ENCODE data around the gene SYNJ1. TPM values are rescaled to one million over a fixed set of nuclear protein-coding genes. Genes with fewer than 3 reads are reported as not detected.

Gene SYNJ1
- total RNA-seq, 1 donor from 2014 or later, result 2.6 TPM

DNA sequence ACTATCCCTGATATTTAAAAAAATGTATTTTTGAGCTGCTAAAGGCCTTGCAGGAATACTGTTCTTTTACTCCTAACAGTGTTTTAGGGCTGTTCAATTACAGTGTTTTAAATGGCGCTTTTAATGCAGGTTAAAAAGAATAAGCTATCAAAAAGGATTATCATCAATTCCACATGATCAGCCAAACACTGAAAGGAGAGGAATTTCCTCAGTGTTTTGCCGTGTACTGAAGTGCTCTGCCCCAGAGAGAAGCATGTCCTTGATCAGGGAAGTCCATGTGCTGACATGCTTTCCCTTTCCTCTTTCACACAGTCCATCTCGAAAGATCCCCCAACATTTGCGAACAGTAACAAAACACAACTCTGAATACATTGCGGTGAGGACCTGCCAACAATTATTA is 119.0 kb downstream of the SYNJ1 start:
- TF ChIP-seq, protein P1, sequence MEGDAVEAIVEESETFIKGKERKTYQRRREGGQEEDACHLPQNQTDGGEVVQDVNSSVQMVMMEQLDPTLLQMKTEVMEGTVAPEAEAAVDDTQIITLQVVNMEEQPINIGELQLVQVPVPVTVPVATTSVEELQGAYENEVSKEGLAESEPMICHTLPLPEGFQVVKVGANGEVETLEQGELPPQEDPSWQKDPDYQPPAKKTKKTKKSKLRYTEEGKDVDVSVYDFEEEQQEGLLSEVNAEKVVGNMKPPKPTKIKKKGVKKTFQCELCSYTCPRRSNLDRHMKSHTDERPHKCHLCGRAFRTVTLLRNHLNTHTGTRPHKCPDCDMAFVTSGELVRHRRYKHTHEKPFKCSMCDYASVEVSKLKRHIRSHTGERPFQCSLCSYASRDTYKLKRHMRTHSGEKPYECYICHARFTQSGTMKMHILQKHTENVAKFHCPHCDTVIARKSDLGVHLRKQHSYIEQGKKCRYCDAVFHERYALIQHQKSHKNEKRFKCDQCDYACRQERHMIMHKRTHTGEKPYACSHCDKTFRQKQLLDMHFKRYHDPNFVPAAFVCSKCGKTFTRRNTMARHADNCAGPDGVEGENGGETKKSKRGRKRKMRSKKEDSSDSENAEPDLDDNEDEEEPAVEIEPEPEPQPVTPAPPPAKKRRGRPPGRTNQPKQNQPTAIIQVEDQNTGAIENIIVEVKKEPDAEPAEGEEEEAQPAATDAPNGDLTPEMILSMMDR (IDR thresholded peaks at IDR 0.05; ENCODE audit: insufficient read depth, low read length, severe bottlenecking), result no peak
- FAIRE-seq (no peak), DNase-seq (ENCODE audit: low read depth) (no peak)
- H3K4me3 ChIP-seq (ENCODE audit: low read depth, low read length), result no peak overlapping the region
- H3K27me3 ChIP-seq (ENCODE audit: control insufficient read depth, insufficient read depth, low read length), result no peaks in the 10 kb centered on the region
- peaks cover 8% of the 10 kb centered on the region for H3K36me3 ChIP-seq (ENCODE audit: control insufficient read depth, insufficient read depth, low read length)

DNA sequence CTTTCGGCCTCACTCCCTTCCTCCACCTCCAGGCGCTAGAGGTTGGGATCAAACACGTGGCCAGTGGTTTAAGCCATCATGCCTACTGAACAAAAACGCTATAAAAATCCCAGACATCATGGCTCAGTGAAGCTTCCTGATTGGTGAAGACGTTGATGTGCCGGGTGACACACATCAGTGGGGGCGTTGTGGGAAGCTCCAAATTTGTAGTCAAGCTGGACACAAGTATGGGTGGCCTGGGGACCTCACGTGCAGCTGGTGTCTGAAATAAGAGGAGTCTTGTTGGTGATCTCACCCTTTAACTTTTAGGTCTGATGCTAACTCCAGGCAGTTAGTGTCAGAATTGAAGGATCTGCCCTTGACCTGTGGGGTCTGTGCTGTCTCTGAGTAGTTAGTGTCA is 122.3 kb downstream of the SYNJ1 start:
- Histone ChIP-seq H3K27me3 (ENCODE audit: control insufficient read depth, insufficient read depth, low read length) (no peaks in the 10 kb centered on the region), H3K36me3 (ENCODE audit: control insufficient read depth, insufficient read depth, low read length) (peaks cover 15% of the 10 kb centered on the region), H3K4me3 (ENCODE audit: low read depth, low read length) (no peak overlapping the region)
- FAIRE-seq (no peak), DNase-seq (ENCODE audit: low read depth) (no peak)
- TF ChIP-seq, protein P1 (IDR thresholded peaks at IDR 0.05; ENCODE audit: insufficient read depth, low read length, severe bottlenecking), result no peak

DNA sequence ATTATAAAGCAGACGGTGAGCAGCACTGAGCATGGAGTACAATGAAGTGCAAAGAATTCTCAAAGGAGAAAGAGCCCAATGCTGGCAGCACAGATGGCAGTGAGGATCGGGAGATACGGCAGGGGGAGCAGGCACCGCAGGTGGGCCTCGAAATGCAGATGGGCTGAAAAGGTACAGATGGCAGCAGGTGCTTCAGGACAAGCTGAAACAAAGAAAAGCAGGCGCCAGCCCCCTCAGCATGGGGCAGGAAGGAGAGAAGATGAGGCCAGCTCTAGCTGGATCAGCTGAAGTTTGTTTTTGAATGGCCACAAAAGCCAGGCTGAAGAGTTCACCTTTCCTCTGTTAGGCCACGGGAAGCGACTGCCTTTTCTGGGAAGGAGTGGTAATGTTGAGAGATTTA is 123.3 kb downstream of the SYNJ1 start:
- no peaks in the 10 kb centered on the region for H3K27me3 ChIP-seq (ENCODE audit: control insufficient read depth, insufficient read depth, low read length)
- TF ChIP-seq, protein P1 (IDR thresholded peaks at IDR 0.05; ENCODE audit: insufficient read depth, low read length, severe bottlenecking), result no peak
- peaks cover 15% of the 10 kb centered on the region for H3K36me3 ChIP-seq (ENCODE audit: control insufficient read depth, insufficient read depth, low read length)
- FAIRE-seq, result no peak
- no peak for DNase-seq (ENCODE audit: low read depth)
- no peak overlapping the region for H3K4me3 ChIP-seq (ENCODE audit: low read depth, low read length)

DNA sequence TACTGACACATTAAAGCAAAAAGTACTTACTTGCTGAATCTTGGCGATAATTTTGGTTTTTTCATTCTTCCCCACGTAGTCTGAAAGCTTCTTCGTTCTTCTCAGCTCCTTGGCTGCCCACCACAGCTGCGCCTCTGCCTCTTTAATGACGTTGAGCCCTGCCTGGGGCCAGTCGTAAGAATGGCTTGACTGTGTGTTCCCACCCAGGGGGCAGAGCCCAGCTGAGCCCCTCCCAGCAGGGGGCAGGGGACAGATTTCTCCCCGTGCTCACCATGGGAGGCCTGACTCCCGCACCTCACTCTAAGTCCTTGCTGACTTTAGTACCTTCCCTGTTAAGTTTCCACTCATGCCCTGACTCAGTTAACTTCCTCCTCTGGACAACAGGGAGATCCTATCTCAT is 124.7 kb downstream of the SYNJ1 start:
- FAIRE-seq, result no peak
- H3K36me3 ChIP-seq (ENCODE audit: control insufficient read depth, insufficient read depth, low read length), result peaks cover 15% of the 10 kb centered on the region
- TF ChIP-seq, protein P1 (IDR thresholded peaks at IDR 0.05; ENCODE audit: insufficient read depth, low read length, severe bottlenecking), result no peak

DNA sequence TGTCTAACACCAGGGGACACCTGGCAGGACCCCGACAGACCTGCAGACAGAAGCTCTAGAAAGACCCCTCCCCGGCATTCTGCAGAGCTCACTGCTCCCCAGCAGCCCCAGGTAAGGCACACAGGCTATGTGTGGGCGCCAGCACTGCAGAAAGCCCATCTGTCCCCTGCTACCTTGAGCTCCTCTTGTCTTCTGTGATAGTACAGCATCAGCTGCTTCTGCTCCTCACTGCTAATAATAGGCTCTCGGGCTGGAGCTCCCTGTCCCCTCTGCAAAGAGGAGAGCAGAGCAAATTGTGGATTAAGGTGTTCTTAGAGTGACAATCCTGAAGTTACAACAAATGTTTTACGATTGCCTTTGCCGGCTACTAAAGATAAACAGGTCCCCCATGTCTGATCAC is 125.7 kb downstream of the SYNJ1 start:
- Histone ChIP-seq H3K4me3 (ENCODE audit: low read depth, low read length) (no peak overlapping the region), H3K27me3 (ENCODE audit: control insufficient read depth, insufficient read depth, low read length) (no peaks in the 10 kb centered on the region), H3K36me3 (ENCODE audit: control insufficient read depth, insufficient read depth, low read length) (peaks cover 13% of the 10 kb centered on the region)
- TF ChIP-seq, protein P1 (IDR thresholded peaks at IDR 0.05; ENCODE audit: insufficient read depth, low read length, severe bottlenecking), result no peak
- no peak for DNase-seq (ENCODE audit: low read depth)
- FAIRE-seq, result no peak

More for the DNA sequence above, 124.7 kb downstream of the SYNJ1 start:
- H3K4me3 ChIP-seq (ENCODE audit: low read depth, low read length), result no peak overlapping the region
- no peak for DNase-seq (ENCODE audit: low read depth)
- no peaks in the 10 kb centered on the region for H3K27me3 ChIP-seq (ENCODE audit: control insufficient read depth, insufficient read depth, low read length)

DNA sequence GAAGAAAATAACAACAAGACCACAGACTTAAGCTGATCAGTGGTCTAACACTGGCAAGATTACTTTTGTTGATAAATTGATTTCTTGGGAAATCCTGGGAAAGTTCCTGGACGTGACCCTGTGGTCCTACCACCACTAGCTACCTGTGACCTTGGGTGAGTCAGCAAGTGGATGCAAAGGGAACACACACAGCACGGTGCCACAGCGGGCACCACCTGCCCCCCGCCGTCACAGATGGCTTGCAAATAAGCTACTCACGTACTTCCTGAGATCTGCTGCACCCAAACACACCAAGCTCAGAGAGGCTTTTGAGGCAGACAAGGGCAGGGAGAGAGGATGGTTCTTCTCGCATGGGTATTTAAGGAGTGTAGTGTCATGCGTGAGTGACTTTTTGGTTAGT is 128.3 kb downstream of the SYNJ1 start:
- Histone ChIP-seq H3K4me3 (ENCODE audit: low read depth, low read length) (no peak overlapping the region), H3K27me3 (ENCODE audit: control insufficient read depth, insufficient read depth, low read length) (no peaks in the 10 kb centered on the region), H3K36me3 (ENCODE audit: control insufficient read depth, insufficient read depth, low read length) (peaks cover 11% of the 10 kb centered on the region)
- FAIRE-seq (no peak), DNase-seq (ENCODE audit: low read depth) (no peak)
- TF ChIP-seq, protein P1 (IDR thresholded peaks at IDR 0.05; ENCODE audit: insufficient read depth, low read length, severe bottlenecking), result no peak
